Ovary (tissue), 9 donors: ENCODE measurements around the gene UBE2D1. TPM values are rescaled to one million over a fixed set of nuclear protein-coding genes. Genes with fewer than 3 reads are reported as not detected.

Experiments
- DNase-seq, 5 donors: peaks; one replicate each; pipeline ENCODE4 v3.0.0-alpha.2; 2019 to 2020
- H3K27ac ChIP-seq, 2 donors: fragments of 200-600 bp; one replicate each; pipeline versions ENCODE4 v1.5.1 to v1.8.0; 2019 to 2022
- H3K27me3 ChIP-seq: fragments of 200-600 bp; one replicate; pipeline ENCODE4 v1.8.0; 2022
- H3K36me3 ChIP-seq: fragments of 200-600 bp; sonication (generic); one replicate; pipeline ENCODE4 v1.5.1; 2019
- H3K4me1 ChIP-seq: one replicate; pipeline ENCODE4 v1.8.1; 2013; ENCODE audit warnings: mild to moderate bottlenecking, moderate library complexity; ENCODE audit not compliant: insufficient read depth
- H3K4me3 ChIP-seq: fragments of 200-600 bp; sonication (generic); one replicate; pipeline ENCODE4 v1.5.1; 2017
- H3K9me3 ChIP-seq, 2 donors: fragments of 200-600 bp in 1 of 2; sonication (generic) in 1 of 2; one replicate each; pipeline versions ENCODE4 v1.5.1 to v1.8.1; 2013 to 2019; ENCODE audit warnings: mild to moderate bottlenecking in 1 of 2, moderate library complexity in 1 of 2
- CTCF ChIP-seq, 3 donors: fragments of 450-650 bp in 2 of 3; fragments of 200-600 bp in 1 of 3; IDR thresholded peaks; one replicate each; pipeline versions ENCODE4 v1.5.1 to v1.8.0; 2016 to 2022; ENCODE audit warnings: antibody characterized with exemption in 3 of 3, mild to moderate bottlenecking in 1 of 3
- EP300 ChIP-seq: sonication (generic); formaldehyde crosslinking; IDR thresholded peaks from one replicate; pipeline ENCODE4 v1.6.1; 2017; ENCODE audit warnings: antibody characterized with exemption
- POLR2A ChIP-seq: fragments of 450-650 bp; IDR thresholded peaks from one replicate; pipeline ENCODE4 v1.6.1; 2017; ENCODE audit warnings: antibody characterized with exemption, mild to moderate bottlenecking, moderate library complexity
- WGBS, 3 donors: extraction: QIAGEN DNeasy Blood & Tissue Kit in 1 of 3; methylation state at CpG; one replicate each; pipeline versions ENCODE4 v1.1.5 to v1.1.7; 2013 to 2017; 5-methylcytosine and 5-hydroxymethylcytosine counted together
- intact Hi-C, 4 donors: fragments of 100-400 bp; cut with DNase I; formaldehyde crosslinking; loops; one replicate each; pipeline versions ENCODE4 v1.11.0 to v1.15.1; 2022 to 2023
- polyA plus RNA-seq, 2 donors: library from polyadenylated mRNA; stranded (reverse); fragments of 200-250 nt in 1 of 2; fragments of 350-450 nt in 1 of 2; fragmentation: Illumina TruSeq in 1 of 2; extraction: RNeasy Lipid Tissue Mini Kit (QIAGEN cat#74804) in 1 of 2; gene quantifications; one replicate each; pipeline ENCODE4 v1.2.3, GENCODE V29; 2013 to 2014
- total RNA-seq, 7 donors: library from RNA; depleted of rRNA in 2 of 7; stranded (reverse); fragments of >200 nt in 2 of 7; fragmentation: NEBNext Ultra II Directional in 3 of 7; extraction: Animal tissue kit (Norgen Biotek cat#: 25700) in 3 of 7; gene quantifications; one replicate each; pipeline versions ENCODE4 v1.1.0 to v1.2.4, GENCODE V29; 2016 to 2023
- donor health status: DM: no; HTN: no; CAD: no; lungs with moderate emphysema.
- donor health status: DM: no; HTN: no; CAD: no.
- donor health status: Bipolar disorder and iron deficiency.
- donor health status: DM: yes; HTN: yes; CAD: no.
- donor health status: DM: no; HTN: no; CAD: no.
- donor health status: DM: yes; HTN: yes; CAD: no.

Gene UBE2D1
- total and polyA plus RNA-seq, 9 donors, result 9.8 to 20.1 (median 14.1) TPM

DNA sequence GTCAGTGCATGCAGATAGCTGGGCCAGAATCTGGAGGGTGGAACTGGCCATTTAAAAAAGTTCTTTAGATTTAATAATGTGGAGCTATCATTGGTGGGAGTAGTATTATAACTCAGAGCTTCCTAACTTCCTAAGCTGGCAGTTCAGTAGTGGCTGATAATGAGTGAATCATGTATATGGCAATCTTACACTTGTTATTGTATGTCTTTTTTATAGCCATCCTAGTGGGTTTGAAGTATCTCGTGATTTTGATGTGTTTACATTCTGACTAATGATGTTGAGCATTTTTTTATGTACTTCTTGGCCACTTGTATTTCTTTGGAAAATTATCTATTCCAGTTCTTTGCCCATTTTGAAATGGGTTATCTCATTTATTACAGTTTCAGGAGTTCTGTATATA, 65.8 kb downstream of the UBE2D1 start:
- no peak overlapping the region for H3K27ac ChIP-seq
- no peak overlapping the region for H3K4me3 ChIP-seq
- H3K27me3 ChIP-seq, result no peaks in the 10 kb centered on the region
- no peak for TF ChIP-seq EP300
- no peak for TF ChIP-seq POLR2A
- no peak for TF ChIP-seq CTCF (IDR thresholded peaks at IDR 0.05)
- WGBS, 3 donors, result 13 to 43% (median 19%) methylated on average over 1 of the region's 1 CpG
- H3K9me3 ChIP-seq, result no peaks in the 10 kb centered on the region
- no peaks in the 10 kb centered on the region for H3K4me1 ChIP-seq
- DNase-seq, result no peak
- no peaks in the 10 kb centered on the region for H3K36me3 ChIP-seq
- intact Hi-C loops, result no loop called here

GRCh38 chr10:58404001-58404400, 69.2 kb downstream of the UBE2D1 start:
- Histone ChIP-seq H3K9me3 (no peaks in the 10 kb centered on the region), H3K27ac (no peak overlapping the region), H3K27me3 (no peaks in the 10 kb centered on the region), H3K4me3 (no peak overlapping the region), H3K36me3 (no peaks in the 10 kb centered on the region), H3K4me1 (no peaks in the 10 kb centered on the region)
- intact Hi-C loops, result no loop called here
- no peak for DNase-seq
- whole genome bisulfite sequencing, 3 donors, result 93 to 100% (median 95%) methylated on average over 2 of the region's 2 CpGs
- TF ChIP-seq EP300 (no peak), POLR2A (no peak), CTCF (IDR thresholded peaks at IDR 0.05) (no peak)

GRCh38 chr10:58409956-58410610, 75.3 kb downstream of the UBE2D1 start:
- H3K36me3 ChIP-seq, result no peaks in the 10 kb centered on the region
- H3K27me3 ChIP-seq, result no peaks in the 10 kb centered on the region
- H3K4me3 ChIP-seq, result no peak overlapping the region
- H3K4me1 ChIP-seq, result no peaks in the 10 kb centered on the region
- DNase-seq, result no peak
- TF ChIP-seq POLR2A (no peak), CTCF (IDR thresholded peaks at IDR 0.05) (no peak), EP300 (no peak)
- H3K9me3 ChIP-seq, result no peaks in the 10 kb centered on the region
- no peak overlapping the region for H3K27ac ChIP-seq
- intact Hi-C loops, result loop anchor here in 2 of 4 donors (10.0 kb wide), 1 partner anchor 235 kb away; no protein-coding TSS in a partner anchor
- WGBS, 3 donors, result 35 to 67% (median 67%) methylated on average over 4 of the region's 4 CpGs

DNA sequence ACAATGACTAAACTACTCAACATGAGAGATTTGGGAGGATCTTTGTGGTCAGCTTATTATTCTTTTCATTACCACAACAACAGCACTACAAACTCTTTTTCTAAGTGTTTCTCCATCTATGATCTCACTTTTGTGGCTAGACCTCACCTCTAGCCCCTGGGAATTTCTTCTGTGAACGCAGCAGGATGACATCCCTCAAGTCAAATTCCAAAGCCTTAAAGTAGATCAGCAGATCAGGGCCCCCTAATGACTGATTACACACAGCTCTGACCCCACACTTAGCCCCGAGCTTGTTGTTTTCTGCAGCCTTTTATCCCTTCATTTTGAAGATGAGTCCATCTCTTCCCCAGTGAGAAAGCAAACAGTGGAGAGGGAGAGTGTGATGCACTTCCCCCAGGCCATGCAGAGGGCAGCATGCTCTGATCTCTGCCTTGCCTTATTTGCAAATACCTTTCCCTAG, 77.7 kb downstream of the UBE2D1 start:
- no peaks in the 10 kb centered on the region for H3K9me3 ChIP-seq
- H3K27ac ChIP-seq, result no peak overlapping the region
- no peaks in the 10 kb centered on the region for H3K27me3 ChIP-seq
- WGBS, 3 donors, result 24 to 40% (median 35%) methylated on average over 2 of the region's 2 CpGs
- H3K4me3 ChIP-seq, result no peak overlapping the region
- H3K36me3 ChIP-seq, result no peaks in the 10 kb centered on the region
- intact Hi-C loops, result loop anchor here in 2 of 4 donors (10.0 kb wide), 1 partner anchor 232 kb away; no protein-coding TSS in a partner anchor
- DNase-seq, result no peak
- no peaks in the 10 kb centered on the region for H3K4me1 ChIP-seq
- TF ChIP-seq EP300 (no peak), CTCF (IDR thresholded peaks at IDR 0.05) (no peak), POLR2A (no peak)
